Natural killer cell (primary cell): ENCODE data around the gene PCBP1. TPM values are rescaled to one million over a fixed set of nuclear protein-coding genes. Genes with fewer than 3 reads are reported as not detected.

Source experiments
- ATAC-seq, 3 donors: fragments of 150-1000 bp in 2 of 3; fragments of 200-7000 bp in 1 of 3; cut with Tn5 transposase; 1 replicate in 1 of 3; 2 replicates in 2 of 3; pipeline ENCODE4 v1.10.0; 2021; ENCODE audit warnings: mild to moderate bottlenecking in 2 of 3, moderate library complexity in 2 of 3
- DNase-seq, 2 donors: peaks; one replicate each; pipeline versions ENCODE4 v3.0.0 to v3.0.0-alpha.2; 2013 to 2021; ENCODE audit warnings: mixed read lengths in 1 of 2
- H3K27ac ChIP-seq: one replicate; pipeline ENCODE4 v1.5.1; 2013; ENCODE audit warnings: mild to moderate bottlenecking, low read length
- H3K27me3 ChIP-seq: one replicate; pipeline ENCODE4 v1.6.1; 2013; ENCODE audit warnings: low read length; ENCODE audit not compliant: control insufficient read depth, insufficient read depth
- H3K36me3 ChIP-seq: one replicate; pipeline ENCODE4 v1.6.1; 2013; ENCODE audit warnings: low read length; ENCODE audit not compliant: control insufficient read depth, insufficient read depth
- H3K4me1 ChIP-seq: one replicate; pipeline ENCODE4 v1.6.1; 2013; ENCODE audit warnings: low read length; ENCODE audit not compliant: control insufficient read depth, insufficient read depth
- H3K4me3 ChIP-seq: one replicate; pipeline ENCODE4 v1.5.1; 2013; ENCODE audit warnings: low read length
- H3K9me3 ChIP-seq: one replicate; pipeline ENCODE4 v1.6.1; 2013; ENCODE audit warnings: low read length; ENCODE audit not compliant: control insufficient read depth, insufficient read depth
- H3K27ac Mint-ChIP-seq, 2 donors: one replicate each; pipeline ENCODE4 v1.8.0; 2022; ENCODE audit warnings: mild to moderate bottlenecking in 2 of 2, mixed read lengths in 2 of 2, moderate library complexity in 1 of 2
- H3K27me3 Mint-ChIP-seq, 2 donors: one replicate each; pipeline ENCODE4 v1.8.0; 2022; ENCODE audit warnings: low read depth in 2 of 2, mixed read lengths in 2 of 2
- H3K36me3 Mint-ChIP-seq: one replicate; pipeline ENCODE4 v1.8.0; 2022; ENCODE audit warnings: mixed read lengths
- H3K4me1 Mint-ChIP-seq, 2 donors: one replicate each; pipeline ENCODE4 v1.8.0; 2022; ENCODE audit warnings: mixed read lengths in 2 of 2
- H3K4me3 Mint-ChIP-seq: one replicate; pipeline ENCODE4 v1.8.0; 2022; ENCODE audit warnings: mild to moderate bottlenecking, moderate library complexity, mixed read lengths
- H3K9me3 Mint-ChIP-seq, 2 donors: one replicate each; pipeline ENCODE4 v1.8.0; 2022; ENCODE audit warnings: mixed read lengths in 2 of 2
- CTCF ChIP-seq: fragments of 200-600 bp; IDR thresholded peaks from one replicate; pipeline ENCODE4 v1.8.0; 2022; ENCODE audit warnings: antibody characterized with exemption
- WGBS: methylation state at CpG from one replicate; pipeline ENCODE4 v1.1.7; 2013; ENCODE audit warnings: missing lambda C conversion rate; ENCODE audit not compliant: insufficient coverage; 5-methylcytosine and 5-hydroxymethylcytosine counted together
- intact Hi-C: fragments of 100-400 bp; cut with micrococcal nuclease; formaldehyde crosslinking; loops from one replicate; pipeline ENCODE4 v1.14.2; 2022
- total RNA-seq, 4 donors: library from RNA; stranded (reverse); fragments of 120-200 nt in 1 of 4; gene quantifications; one replicate each; pipeline versions ENCODE4 v1.2.3 to v1.2.4, GENCODE V29; 2013 to 2022

PCBP1 gene
- total RNA-seq, 3 donors from 2014 or later (not counting 1 experiment from before 2014, with no cell fraction given), result 329 to 358 (median 352) TPM

GRCh38 chr2:70084973-70085710 is 2.1 kb upstream of the PCBP1 start:
- peak overlapping the region; percentile 99 to 100 for H3K27ac Mint-ChIP-seq

DNA sequence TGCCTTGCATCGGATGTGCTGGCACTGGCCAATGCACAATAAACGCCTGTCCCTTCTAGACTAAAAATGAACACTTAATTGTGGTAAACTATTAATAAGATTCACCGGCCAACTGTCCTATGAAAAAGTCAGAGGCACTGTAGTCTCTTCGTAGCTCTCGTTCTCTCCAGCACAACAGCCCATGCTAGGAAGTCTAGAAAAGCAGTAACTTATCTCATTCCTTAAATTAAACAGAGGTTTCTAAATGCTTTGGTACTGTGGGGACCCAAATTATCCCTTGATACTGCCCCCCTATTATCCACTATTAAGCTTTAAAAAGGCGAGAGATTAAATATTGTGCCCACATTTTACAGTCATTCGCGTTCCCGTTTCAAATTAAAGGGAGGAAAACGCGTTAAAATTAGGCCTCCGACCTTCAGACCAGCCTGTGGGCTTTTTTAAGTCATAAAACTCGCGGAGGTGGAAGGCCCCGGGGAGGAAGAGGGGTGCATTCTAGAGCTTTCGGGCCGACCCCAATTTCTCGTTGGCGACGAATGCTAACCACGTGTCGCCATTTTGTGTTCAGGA is 1.5 kb upstream of the PCBP1 start:
- H3K4me1 Mint-ChIP-seq, result peaks cover 69 to 70% of the 10 kb centered on the region in 2 donors
- no peak for TF ChIP-seq CTCF
- DNase-seq (peak in 1 of 2 donors; percentile 57), ATAC-seq (no peak)
- Histone ChIP-seq H3K9me3 (no peaks in the 10 kb centered on the region), H3K27ac (peak overlapping the region; percentile 98), H3K4me1 (peaks cover 59% of the 10 kb centered on the region), H3K4me3 (peak overlapping the region; percentile 73), H3K36me3 (peaks cover 36% of the 10 kb centered on the region), H3K27me3 (no peaks in the 10 kb centered on the region)
- no peaks in the 10 kb centered on the region for H3K27me3 Mint-ChIP-seq
- H3K27ac Mint-ChIP-seq, result peak overlapping the region; percentile 99 to 100
- H3K36me3 Mint-ChIP-seq, result peaks cover 8% of the 10 kb centered on the region
- no peaks in the 10 kb centered on the region for H3K9me3 Mint-ChIP-seq
- peak overlapping the region; percentile 98 for H3K4me3 Mint-ChIP-seq
- intact Hi-C loops, result loop anchor here (1.0 to 5.0 kb wide), 6 partner anchors 10 to 258 kb away; partner anchors contain the start of genes GMCL1 and SNRPG
- WGBS, result 15% methylated on average over 22 of the region's 22 CpGs

More at GRCh38 chr2:70084973-70085710, 2.1 kb upstream of the PCBP1 start:
- intact Hi-C loops, result loop anchor here (5.0 kb wide), 2 partner anchors 207 to 258 kb away; partner anchors contain the start of genes GMCL1 and SNRPG
- no peaks in the 10 kb centered on the region for H3K9me3 Mint-ChIP-seq
- H3K4me1 ChIP-seq, result peaks cover 53% of the 10 kb centered on the region
- peaks cover 41% of the 10 kb centered on the region for H3K36me3 ChIP-seq
- ATAC-seq, result peak in 1 of 3 donors; percentile 9
- peak overlapping the region; percentile 73 for H3K4me3 ChIP-seq
- TF ChIP-seq CTCF, result no peak
- no peaks in the 10 kb centered on the region for H3K27me3 ChIP-seq
- WGBS, result 26% methylated on average over 10 of the region's 10 CpGs
- H3K27ac ChIP-seq, result peak overlapping the region; percentile 98
- H3K4me3 Mint-ChIP-seq, result peak overlapping the region; percentile 98
- H3K27me3 Mint-ChIP-seq, result no peaks in the 10 kb centered on the region
- H3K9me3 ChIP-seq, result no peaks in the 10 kb centered on the region
- H3K4me1 Mint-ChIP-seq, result peaks cover 62 to 64% of the 10 kb centered on the region in 2 donors
- peaks cover 15% of the 10 kb centered on the region for H3K36me3 Mint-ChIP-seq
- peak; percentile 41 to 79 for DNase-seq

GRCh38 chr2:70086278-70086837 is 919 bp upstream of the PCBP1 start:
- WGBS, result under 1% methylated on average over 40 of the region's 40 CpGs
- no peak for TF ChIP-seq CTCF
- Histone ChIP-seq H3K36me3 (peaks cover 31% of the 10 kb centered on the region), H3K4me1 (peaks cover 60% of the 10 kb centered on the region), H3K4me3 (peak overlapping the region; percentile 73), H3K9me3 (no peaks in the 10 kb centered on the region), H3K27ac (peak overlapping the region; percentile 98), H3K27me3 (no peaks in the 10 kb centered on the region)
- DNase-seq, result peak in 1 of 2 donors; percentile 92
- Mint-ChIP-seq H3K27ac (peak overlapping the region; percentile 99 to 100), H3K27me3 (no peaks in the 10 kb centered on the region), H3K9me3 (no peaks in the 10 kb centered on the region), H3K4me1 (peaks cover 73 to 74% of the 10 kb centered on the region in 2 donors), H3K36me3 (peaks cover 6% of the 10 kb centered on the region), H3K4me3 (peak overlapping the region; percentile 98)
- intact Hi-C loops, result loop anchor here (1.0 to 5.0 kb wide), 6 partner anchors 9 to 259 kb away; partner anchors contain the start of genes GMCL1 and SNRPG
- peak; percentile 38 to 69 (median 60) for ATAC-seq
